Testis (tissue), 3 donors: ENCODE measurements around the gene KIFC1. TPM values are rescaled to one million over a fixed set of nuclear protein-coding genes. Genes with fewer than 3 reads are reported as not detected.

Experiments
- DNase-seq: peaks from one replicate; pipeline ENCODE4 v3.0.0-alpha.2; 2019
- H3K27ac ChIP-seq, 2 donors: fragments of 200-600 bp; sonication (generic); one replicate each; pipeline ENCODE4 v1.5.1; 2019
- H3K27me3 ChIP-seq: fragments of 200-600 bp; sonication (generic); one replicate; pipeline ENCODE4 v1.5.1; 2019
- H3K36me3 ChIP-seq: fragments of 200-600 bp; sonication (generic); one replicate; pipeline ENCODE4 v1.5.1; 2017; ENCODE audit warnings: low read depth; ENCODE audit errors: missing control alignments
- H3K4me1 ChIP-seq: fragments of 200-600 bp; sonication (generic); one replicate; pipeline ENCODE4 v1.5.1; 2019
- H3K4me3 ChIP-seq, 2 donors: fragments of 200-600 bp; sonication (generic); one replicate each; pipeline ENCODE4 v1.5.1; 2017 to 2019
- H3K9me3 ChIP-seq: fragments of 200-600 bp; sonication (generic); one replicate; pipeline ENCODE4 v1.5.1; 2017
- POLR2A ChIP-seq: fragments of 450-650 bp; IDR thresholded peaks from one replicate; pipeline ENCODE4 v1.6.1; 2017; ENCODE audit warnings: antibody characterized with exemption, mild to moderate bottlenecking, moderate library complexity
- WGBS, 2 donors: methylation state at CpG; one replicate each; pipeline ENCODE4 v1.1.5; 2018; 5-methylcytosine and 5-hydroxymethylcytosine counted together
- intact Hi-C: fragments of 100-400 bp; cut with DNase I; formaldehyde crosslinking; loops from one replicate; pipeline ENCODE4 v1.15.1; 2023; ENCODE audit warnings: low total_unique reads
- polyA plus RNA-seq: library from polyadenylated mRNA; stranded (reverse); fragments of 350-450 nt; fragmentation: Illumina TruSeq; extraction: RNeasy Lipid Tissue Mini Kit (QIAGEN cat#74804); gene quantifications from one replicate; pipeline ENCODE4 v1.2.3, GENCODE V29; 2014; ENCODE audit warnings: low read depth, low replicate concordance; ENCODE audit not compliant: insufficient read depth
- total RNA-seq, 2 donors: library from RNA; depleted of rRNA; stranded (reverse); fragments of >200 nt; gene quantifications; one replicate each; pipeline ENCODE4 v1.2.3, GENCODE V29; 2016
- TF ChIP-seq, protein P1 (sequence below), 3 experiments: fragments of 450-650 bp in 2 of 3; fragments of 200-600 bp in 1 of 3; sonication (generic) in 1 of 3; IDR thresholded peaks; one replicate each; pipeline ENCODE4 v1.5.1; 2016 to 2019; ENCODE audit warnings: antibody characterized with exemption in 3 of 3, mild to moderate bottlenecking in 2 of 3, moderate library complexity in 1 of 3

Gene KIFC1
- total and polyA plus RNA-seq, 3 donors from 2014 or later, result 19.8 to 22.5 (median 20.2) TPM

DNA sequence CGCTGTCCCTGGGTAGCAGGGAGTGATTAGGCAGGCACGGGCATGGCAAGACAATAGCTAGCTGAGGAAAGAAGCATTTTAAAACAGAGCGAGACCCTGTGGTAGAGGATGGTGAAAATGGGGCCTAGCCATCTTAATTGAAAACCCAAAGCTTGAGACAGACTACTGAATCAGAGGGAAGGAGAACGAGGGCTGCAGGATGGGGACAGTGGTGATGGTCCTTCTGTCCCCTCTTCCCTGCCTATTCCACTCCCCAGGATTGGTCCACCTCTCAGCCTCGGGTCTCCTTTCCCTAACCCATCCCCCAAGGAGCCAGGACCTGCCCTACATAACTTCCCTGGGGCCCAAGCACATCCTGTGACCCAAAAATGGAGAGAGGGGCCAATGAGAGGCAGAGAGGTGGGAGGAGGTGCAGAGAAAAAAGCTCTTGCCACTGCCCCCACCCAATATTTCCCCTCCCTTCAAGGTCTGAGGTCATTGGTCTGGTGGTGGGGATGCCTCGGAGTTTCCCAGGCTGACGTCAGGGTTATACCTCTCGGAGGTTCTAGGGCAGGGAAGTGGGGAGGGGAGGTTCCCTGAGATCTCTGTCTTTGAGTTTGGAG, 27.2 kb downstream of the KIFC1 start:
- WGBS, 2 donors, result 17 to 20% methylated on average over 8 of the region's 8 CpGs
- Histone ChIP-seq H3K27ac (peak overlapping the region; percentile 91 to 99), H3K9me3 (no peaks in the 10 kb centered on the region), H3K4me1 (peaks cover 35% of the 10 kb centered on the region), H3K36me3 (no peaks in the 10 kb centered on the region), H3K4me3 (peak overlapping the region in 1 of 2 donors; percentile 86), H3K27me3 (no peaks in the 10 kb centered on the region)
- DNase-seq, result no peak
- intact Hi-C loops, result loop anchor here (10.0 kb wide), 1 partner anchor 104 kb away; the partner anchor contains the start of genes TAPBP and ZBTB22
- TF ChIP-seq, protein P1, sequence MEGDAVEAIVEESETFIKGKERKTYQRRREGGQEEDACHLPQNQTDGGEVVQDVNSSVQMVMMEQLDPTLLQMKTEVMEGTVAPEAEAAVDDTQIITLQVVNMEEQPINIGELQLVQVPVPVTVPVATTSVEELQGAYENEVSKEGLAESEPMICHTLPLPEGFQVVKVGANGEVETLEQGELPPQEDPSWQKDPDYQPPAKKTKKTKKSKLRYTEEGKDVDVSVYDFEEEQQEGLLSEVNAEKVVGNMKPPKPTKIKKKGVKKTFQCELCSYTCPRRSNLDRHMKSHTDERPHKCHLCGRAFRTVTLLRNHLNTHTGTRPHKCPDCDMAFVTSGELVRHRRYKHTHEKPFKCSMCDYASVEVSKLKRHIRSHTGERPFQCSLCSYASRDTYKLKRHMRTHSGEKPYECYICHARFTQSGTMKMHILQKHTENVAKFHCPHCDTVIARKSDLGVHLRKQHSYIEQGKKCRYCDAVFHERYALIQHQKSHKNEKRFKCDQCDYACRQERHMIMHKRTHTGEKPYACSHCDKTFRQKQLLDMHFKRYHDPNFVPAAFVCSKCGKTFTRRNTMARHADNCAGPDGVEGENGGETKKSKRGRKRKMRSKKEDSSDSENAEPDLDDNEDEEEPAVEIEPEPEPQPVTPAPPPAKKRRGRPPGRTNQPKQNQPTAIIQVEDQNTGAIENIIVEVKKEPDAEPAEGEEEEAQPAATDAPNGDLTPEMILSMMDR (IDR thresholded peaks at IDR 0.05), result no peak
- no peak for TF ChIP-seq POLR2A

DNA sequence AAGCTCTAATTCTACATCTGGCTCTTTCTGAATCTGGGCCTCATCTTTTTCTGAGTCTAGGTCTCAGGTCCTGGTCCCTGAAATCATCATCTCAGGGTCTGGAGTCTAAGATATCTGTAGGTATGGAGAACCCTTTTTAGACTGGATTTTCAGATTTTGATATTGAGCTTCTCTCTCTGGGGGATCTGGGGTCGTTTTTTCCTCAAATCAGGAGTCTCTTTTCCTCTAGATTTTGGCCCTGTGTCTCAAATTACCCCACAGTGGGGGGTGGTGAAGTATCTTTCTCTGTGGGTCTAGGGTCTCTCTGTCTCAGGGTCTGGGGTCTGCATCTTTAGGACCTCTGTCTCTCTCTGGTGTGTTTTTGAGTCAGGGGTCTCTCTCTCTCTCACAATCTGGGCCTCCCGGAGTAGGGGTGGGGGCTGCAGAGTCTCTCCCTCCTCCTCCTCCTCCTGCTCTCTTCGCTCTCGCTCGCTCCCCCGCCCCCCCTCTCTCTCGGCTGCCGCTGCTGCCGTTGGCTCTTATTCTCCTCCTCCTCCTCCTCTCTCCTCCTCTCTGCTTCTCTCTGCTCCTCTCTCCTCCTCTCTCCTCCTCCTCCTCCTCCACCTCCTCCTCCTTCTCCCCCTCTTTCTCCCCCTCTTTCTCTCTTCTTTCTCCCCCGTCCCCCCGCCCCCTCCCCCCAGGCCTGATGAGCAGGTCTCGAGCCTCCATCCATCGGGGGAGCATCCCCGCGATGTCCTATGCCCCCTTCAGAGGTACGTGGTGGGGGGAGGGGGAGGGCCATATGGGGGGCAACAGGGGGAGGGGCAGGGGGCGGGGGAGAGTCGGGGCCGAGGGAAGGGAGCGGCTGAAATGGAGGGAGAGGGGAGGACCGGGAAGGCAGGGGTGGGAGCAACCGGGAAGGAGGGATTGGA, 28.2 kb downstream of the KIFC1 start, which contains the start of gene SYNGAP1:
SYNGAP1 (plus strand) TSS at position 486 of the 911 bp plus-strand sequence; CDS start at position 686, 200 bp downstream.
- H3K36me3 ChIP-seq, result no peaks in the 10 kb centered on the region
- no peaks in the 10 kb centered on the region for H3K27me3 ChIP-seq
- peaks cover 40% of the 10 kb centered on the region for H3K4me1 ChIP-seq
- H3K9me3 ChIP-seq, result no peaks in the 10 kb centered on the region
- peak within 1 kb of the TSS; percentile 91 to 99 for H3K27ac ChIP-seq
- intact Hi-C loops, result loop anchor here (10.0 kb wide), 1 partner anchor 105 kb away; the partner anchor contains the start of genes TAPBP and ZBTB22
- TF ChIP-seq POLR2A, result no peak
- TF ChIP-seq, protein P1 (IDR thresholded peaks at IDR 0.05), result no peak
- peak within 1 kb of the TSS; percentile 31 to 86 for H3K4me3 ChIP-seq
- WGBS, 2 donors, result 4 to 6% methylated on average over 20 to 21 of the region's 22 CpGs
- DNase-seq, result peak; percentile 75

DNA sequence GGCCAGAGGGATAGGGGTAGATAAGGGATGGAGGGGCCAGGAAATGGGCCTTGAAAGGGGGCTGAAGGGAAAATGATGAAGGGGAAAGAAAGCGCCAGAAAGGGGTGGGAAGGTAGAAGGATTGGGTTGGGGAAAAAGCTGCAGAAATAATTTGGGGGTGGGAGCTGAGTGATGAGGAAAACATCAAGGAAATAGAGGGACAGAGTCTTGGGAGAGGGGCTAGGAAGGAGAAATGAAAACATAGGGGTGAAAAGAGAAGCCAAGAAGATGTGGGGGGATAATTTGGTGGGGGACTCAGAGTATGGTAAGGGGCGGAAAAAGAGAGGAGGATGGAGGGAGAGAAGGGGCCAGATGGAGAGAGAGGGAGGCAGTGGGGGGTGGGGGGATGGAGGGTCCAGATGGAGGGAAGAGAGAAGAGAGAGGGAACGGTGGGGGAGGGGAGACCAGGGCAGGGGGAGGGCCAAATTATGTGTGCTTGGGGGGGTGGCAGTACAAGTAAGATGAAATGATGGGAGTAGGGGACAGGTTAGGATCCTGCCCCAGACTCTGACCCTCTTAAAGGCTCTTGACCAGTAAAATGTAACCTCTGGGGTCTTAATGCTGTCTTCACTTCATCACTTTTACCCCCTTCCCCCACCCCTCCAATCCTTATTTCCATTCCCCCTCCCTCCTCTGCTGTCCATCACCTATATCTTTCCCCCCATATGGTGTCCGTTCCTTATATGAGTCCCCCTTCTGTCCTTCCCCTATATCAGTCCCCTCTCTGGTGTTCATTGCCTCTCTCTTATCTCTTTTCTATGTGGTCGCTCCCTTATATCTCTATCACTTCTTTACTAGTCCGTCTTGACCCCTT, 29.1 kb downstream of the KIFC1 start:
- Histone ChIP-seq H3K4me1 (peaks cover 39% of the 10 kb centered on the region), H3K27ac (peak overlapping the region; percentile 91 to 99), H3K9me3 (no peaks in the 10 kb centered on the region), H3K27me3 (no peaks in the 10 kb centered on the region), H3K36me3 (no peaks in the 10 kb centered on the region), H3K4me3 (peak overlapping the region; percentile 31 to 56)
- TF ChIP-seq, protein P1 (IDR thresholded peaks at IDR 0.05), result no peak
- TF ChIP-seq POLR2A, result no peak
- DNase-seq, result no peak
- intact Hi-C loops, result no loop called here
- WGBS, 2 donors, result 53 to 58% methylated on average over 6 of the region's 6 CpGs

DNA sequence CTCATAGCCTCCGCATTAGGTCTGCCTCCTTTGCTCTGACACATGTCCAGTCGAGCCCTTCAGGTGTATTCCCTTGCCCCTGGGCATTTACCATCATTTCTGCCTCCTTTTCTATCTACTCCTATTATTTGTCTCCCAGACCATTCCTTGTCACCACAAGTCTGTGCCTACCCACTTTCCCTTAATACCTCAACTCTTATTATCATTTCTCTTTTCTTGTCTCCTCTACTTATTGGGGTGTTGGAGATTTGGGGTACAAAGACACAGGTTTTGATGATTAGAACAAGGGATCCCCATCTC, 29.7 kb downstream of the KIFC1 start:
- no peaks in the 10 kb centered on the region for H3K9me3 ChIP-seq
- TF ChIP-seq, protein P1 (IDR thresholded peaks at IDR 0.05), result no peak
- no peak for TF ChIP-seq POLR2A
- H3K27me3 ChIP-seq, result no peaks in the 10 kb centered on the region
- H3K27ac ChIP-seq, result no peak overlapping the region
- DNase-seq, result no peak
- H3K4me3 ChIP-seq, result no peak overlapping the region
- WGBS, 2 donors, result 80 to 91% methylated on average over 2 of the region's 2 CpGs
- peaks cover 36% of the 10 kb centered on the region for H3K4me1 ChIP-seq
- intact Hi-C loops, result no loop called here
- no peaks in the 10 kb centered on the region for H3K36me3 ChIP-seq
